Kidney (tissue), 14 donors: ENCODE measurements around the gene TXNDC17. TPM values are rescaled to one million over a fixed set of nuclear protein-coding genes. Genes with fewer than 3 reads are reported as not detected.

Experiments used
- DNase-seq, 5 donors: peaks; one replicate each; pipeline ENCODE4 v3.0.0-alpha.2; 2013 to 2020
- FAIRE-seq: peaks from 2 replicates; lab custom pipeline; 2012; peaks lifted over from hg19 to GRCh38; lab: Jason Lieb, UNC
- H3K27ac ChIP-seq, 2 donors: one replicate each; pipeline ENCODE4 v1.7.0; 2013; ENCODE audit warnings: low read depth in 2 of 2, low read length in 2 of 2, inconsistent platforms in 1 of 2
- H3K27me3 ChIP-seq: one replicate; pipeline ENCODE4 v1.7.1; 2013; ENCODE audit warnings: low read length, inconsistent platforms; ENCODE audit not compliant: control insufficient read depth, insufficient read depth
- H3K36me3 ChIP-seq, 3 donors: one replicate each; pipeline versions ENCODE4 v1.7.0 to v1.7.1; 2013; ENCODE audit warnings: low read length in 3 of 3, control low read depth in 1 of 3, inconsistent platforms in 1 of 3; ENCODE audit not compliant: insufficient read depth in 3 of 3, control insufficient read depth in 2 of 3
- H3K4me1 ChIP-seq, 3 donors: one replicate each; pipeline versions ENCODE4 v1.7.0 to v1.7.1; 2013; ENCODE audit warnings: low read length in 3 of 3, inconsistent platforms in 1 of 3, low read depth in 1 of 3; ENCODE audit not compliant: control insufficient read depth in 2 of 3, insufficient read depth in 2 of 3
- H3K4me3 ChIP-seq, 3 donors: one replicate each; pipeline versions ENCODE4 v1.7.0 to v1.8.1; 2013; ENCODE audit warnings: low read length in 3 of 3, control low read depth in 1 of 3, inconsistent platforms in 1 of 3
- H3K9ac ChIP-seq, 3 donors: one replicate each; pipeline versions ENCODE4 v1.7.0 to v1.7.1; 2013; ENCODE audit warnings: low read length in 3 of 3, control low read depth in 1 of 3, inconsistent platforms in 1 of 3
- H3K9me3 ChIP-seq, 3 donors: one replicate each; pipeline versions ENCODE4 v1.7.0 to v1.7.1; 2013; ENCODE audit warnings: low read length in 3 of 3, control low read depth in 1 of 3, inconsistent platforms in 1 of 3; ENCODE audit not compliant: control insufficient read depth in 2 of 3, insufficient read depth in 1 of 3
- CTCF ChIP-seq: IDR thresholded peaks from 3 replicates; pipeline ENCODE4 v1.5.1; 2012; ENCODE audit warnings: mild to moderate bottlenecking, moderate library complexity, borderline replicate concordance; ENCODE audit not compliant: insufficient read depth; ENCODE audit errors: extremely low read depth
- intact Hi-C: fragments of 100-400 bp; cut with DNase I; formaldehyde crosslinking; loops from one replicate; pipeline ENCODE4 v1.11.1; 2022
- polyA plus RNA-seq: library from polyadenylated mRNA; stranded (reverse); fragments of 350-450 nt; fragmentation: Illumina TruSeq; extraction: RNeasy Lipid Tissue Mini Kit (QIAGEN cat#74804); gene quantifications from one replicate; pipeline ENCODE4 v1.2.3, GENCODE V29; 2014; ENCODE audit warnings: low read depth, low replicate concordance; ENCODE audit not compliant: insufficient read depth
- total RNA-seq: library from RNA; stranded (reverse); fragmentation: NEBNext Ultra II Directional; extraction: Animal tissue kit (Norgen Biotek cat#: 25700); gene quantifications from one replicate; pipeline ENCODE4 v1.2.1, GENCODE V29; 2021
- donor health status: control.
- donor health status: control.
- donor health status: control.
- donor health status: control.
- donor health status: control.
- donor health status: DM: yes; HTN: yes; CAD: no.
- donor health status: Normal renal cell carcinoma (clear cell type).

TXNDC17 gene
- total and polyA plus RNA-seq, 2 donors from 2014 or later = 56.7 to 394 TPM

- Histone ChIP-seq H3K36me3 (no peaks in the 10 kb centered on the region), H3K9me3 (no peaks in the 10 kb centered on the region), H3K4me1 (no peaks in the 10 kb centered on the region), H3K9ac (no peak overlapping the region), H3K27me3 (no peaks in the 10 kb centered on the region), H3K4me3 (no peak overlapping the region), H3K27ac (no peak overlapping the region)
- intact Hi-C loops = loop anchor here (10.0 kb wide), 2 partner anchors 155 to 335 kb away; no protein-coding TSS in a partner anchor
- no peak for TF ChIP-seq CTCF
- DNase-seq = no peak
- no peak for FAIRE-seq
Observed at GRCh38 chr17:6669479-6670212, 28.8 kb downstream of the TXNDC17 start.

GRCh38 chr17:6670571-6670970 lies 29.7 kb downstream of the TXNDC17 start:
- intact Hi-C loops = loop anchor here (10.0 kb wide), 2 partner anchors 154 to 334 kb away; no protein-coding TSS in a partner anchor
- Histone ChIP-seq H3K9ac (no peak overlapping the region), H3K27ac (no peak overlapping the region), H3K4me1 (no peaks in the 10 kb centered on the region), H3K9me3 (no peaks in the 10 kb centered on the region), H3K36me3 (no peaks in the 10 kb centered on the region), H3K27me3 (no peaks in the 10 kb centered on the region), H3K4me3 (no peak overlapping the region)
- DNase-seq (no peak), FAIRE-seq (no peak)
- TF ChIP-seq CTCF = no peak

- Histone ChIP-seq H3K27me3 (no peaks in the 10 kb centered on the region), H3K4me3 (no peak overlapping the region), H3K4me1 (no peaks in the 10 kb centered on the region), H3K9me3 (no peaks in the 10 kb centered on the region), H3K27ac (no peak overlapping the region), H3K36me3 (no peaks in the 10 kb centered on the region), H3K9ac (no peak overlapping the region)
- FAIRE-seq (no peak), DNase-seq (no peak)
- no peak for TF ChIP-seq CTCF
- intact Hi-C loops = loop anchor here (10.0 kb wide), 2 partner anchors 154 to 334 kb away; no protein-coding TSS in a partner anchor
Observed at GRCh38 chr17:6670999-6671398, 30.1 kb downstream of the TXNDC17 start.
